Smooth muscle cell (in vitro differentiated cells): ENCODE measurements around the gene WARS2. TPM values are rescaled to one million over a fixed set of nuclear protein-coding genes. Genes with fewer than 3 reads are reported as not detected.
A peak's percentile ranks its signal among the peaks of the same experiment; 100 is the strongest.

ENCODE experiments used
- DNase-seq: peaks from one replicate; lab custom pipeline; 2025; ENCODE audit not compliant: unreplicated experiment; lab: John Stamatoyannopoulos, UW
- H2AFZ ChIP-seq: fragments of 200-600 bp; sonication (generic); 2 replicates; pipeline ENCODE4 v1.6.0; 2016; ENCODE audit warnings: antibody characterized with exemption, low read depth, mild to moderate bottlenecking
- H3F3A ChIP-seq: fragments of 200-600 bp; sonication (generic); 2 replicates; pipeline ENCODE4 v1.6.0; 2017; ENCODE audit warnings: antibody characterized with exemption, low read depth
- H3K27ac ChIP-seq: fragments of 200-600 bp; sonication (generic); 2 replicates; pipeline ENCODE4 v1.5.1; 2016; ENCODE audit warnings: low read depth, mild to moderate bottlenecking
- H3K27me3 ChIP-seq: fragments of 200-600 bp; sonication (generic); 2 replicates; pipeline ENCODE4 v1.6.1; 2016; ENCODE audit warnings: low read depth, mild to moderate bottlenecking
- H3K36me3 ChIP-seq: fragments of 200-600 bp; sonication (generic); 2 replicates; pipeline ENCODE4 v1.5.1; 2016; ENCODE audit warnings: low read depth
- H3K4me1 ChIP-seq: fragments of 200-600 bp; sonication (generic); 2 replicates; pipeline ENCODE4 v1.5.1; 2016; ENCODE audit warnings: low read depth
- H3K4me2 ChIP-seq: fragments of 200-600 bp; sonication (generic); 2 replicates; pipeline ENCODE4 v1.6.0; 2016; ENCODE audit warnings: mild to moderate bottlenecking
- H3K4me3 ChIP-seq: fragments of 200-600 bp; sonication (generic); 2 replicates; pipeline ENCODE4 v1.5.1; 2016; ENCODE audit warnings: mild to moderate bottlenecking
- H3K79me2 ChIP-seq: fragments of 200-600 bp; sonication (generic); 2 replicates; pipeline ENCODE4 v1.6.0; 2016; ENCODE audit warnings: low read depth, mild to moderate bottlenecking
- H3K9ac ChIP-seq: fragments of 200-600 bp; sonication (generic); 2 replicates; pipeline ENCODE4 v1.6.0; 2016; ENCODE audit warnings: low read depth
- H3K9me3 ChIP-seq: fragments of 200-600 bp; sonication (generic); replicated peaks from 2 replicates; pipeline ENCODE4 v1.5.1; 2016; ENCODE audit warnings: low read depth
- H4K20me1 ChIP-seq: fragments of 200-600 bp; sonication (generic); 2 replicates; pipeline ENCODE4 v1.6.0; 2016; ENCODE audit warnings: low read depth
- WGBS: methylation state at CpG from one replicate; pipeline ENCODE4 v1.1.7; 2016; ENCODE audit warnings: low lambda C conversion rate; 5-methylcytosine and 5-hydroxymethylcytosine counted together
- polyA plus RNA-seq: library from polyadenylated mRNA; unstranded; fragments of >200 nt; fragmentation: Nextera tagmentation; extraction: Ambion mirVana; gene quantifications from 2 replicates; pipeline ENCODE4 v1.2.1, GENCODE V29; 2016
- total RNA-seq: library from RNA; depleted of rRNA; stranded (reverse); fragments of >200 nt; gene quantifications from 2 replicates; pipeline ENCODE4 v1.2.3, GENCODE V29; 2014
- TF ChIP-seq, protein P1 (sequence below): fragments of 200-600 bp; sonication (generic); IDR thresholded peaks from 2 replicates; pipeline ENCODE4 v1.5.1; 2017; ENCODE audit warnings: borderline replicate concordance, mild to moderate bottlenecking, antibody characterized with exemption; ENCODE audit not compliant: insufficient read depth, poor library complexity, severe bottlenecking

The WARS2 gene
- total and polyA plus RNA-seq, 2 experiments from 2014 or later = 5.9 to 9.6 TPM

- Histone ChIP-seq H2AFZ (no peak overlapping the region), H3F3A (no peaks in the 10 kb centered on the region), H3K4me1 (no peaks in the 10 kb centered on the region), H3K79me2 (no peaks in the 10 kb centered on the region), H3K9ac (no peak overlapping the region), H3K9me3 (no peaks in the 10 kb centered on the region), H3K36me3 (no peaks in the 10 kb centered on the region), H3K4me3 (no peak overlapping the region), H4K20me1 (no peaks in the 10 kb centered on the region), H3K4me2 (no peak overlapping the region), H3K27me3 (no peaks in the 10 kb centered on the region), H3K27ac (no peak overlapping the region)
- TF ChIP-seq, protein P1, sequence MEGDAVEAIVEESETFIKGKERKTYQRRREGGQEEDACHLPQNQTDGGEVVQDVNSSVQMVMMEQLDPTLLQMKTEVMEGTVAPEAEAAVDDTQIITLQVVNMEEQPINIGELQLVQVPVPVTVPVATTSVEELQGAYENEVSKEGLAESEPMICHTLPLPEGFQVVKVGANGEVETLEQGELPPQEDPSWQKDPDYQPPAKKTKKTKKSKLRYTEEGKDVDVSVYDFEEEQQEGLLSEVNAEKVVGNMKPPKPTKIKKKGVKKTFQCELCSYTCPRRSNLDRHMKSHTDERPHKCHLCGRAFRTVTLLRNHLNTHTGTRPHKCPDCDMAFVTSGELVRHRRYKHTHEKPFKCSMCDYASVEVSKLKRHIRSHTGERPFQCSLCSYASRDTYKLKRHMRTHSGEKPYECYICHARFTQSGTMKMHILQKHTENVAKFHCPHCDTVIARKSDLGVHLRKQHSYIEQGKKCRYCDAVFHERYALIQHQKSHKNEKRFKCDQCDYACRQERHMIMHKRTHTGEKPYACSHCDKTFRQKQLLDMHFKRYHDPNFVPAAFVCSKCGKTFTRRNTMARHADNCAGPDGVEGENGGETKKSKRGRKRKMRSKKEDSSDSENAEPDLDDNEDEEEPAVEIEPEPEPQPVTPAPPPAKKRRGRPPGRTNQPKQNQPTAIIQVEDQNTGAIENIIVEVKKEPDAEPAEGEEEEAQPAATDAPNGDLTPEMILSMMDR = no peak
- no peak for DNase-seq
Observed at GRCh38 chr1:119052267-119052666, 88.2 kb downstream of the WARS2 start.

DNA sequence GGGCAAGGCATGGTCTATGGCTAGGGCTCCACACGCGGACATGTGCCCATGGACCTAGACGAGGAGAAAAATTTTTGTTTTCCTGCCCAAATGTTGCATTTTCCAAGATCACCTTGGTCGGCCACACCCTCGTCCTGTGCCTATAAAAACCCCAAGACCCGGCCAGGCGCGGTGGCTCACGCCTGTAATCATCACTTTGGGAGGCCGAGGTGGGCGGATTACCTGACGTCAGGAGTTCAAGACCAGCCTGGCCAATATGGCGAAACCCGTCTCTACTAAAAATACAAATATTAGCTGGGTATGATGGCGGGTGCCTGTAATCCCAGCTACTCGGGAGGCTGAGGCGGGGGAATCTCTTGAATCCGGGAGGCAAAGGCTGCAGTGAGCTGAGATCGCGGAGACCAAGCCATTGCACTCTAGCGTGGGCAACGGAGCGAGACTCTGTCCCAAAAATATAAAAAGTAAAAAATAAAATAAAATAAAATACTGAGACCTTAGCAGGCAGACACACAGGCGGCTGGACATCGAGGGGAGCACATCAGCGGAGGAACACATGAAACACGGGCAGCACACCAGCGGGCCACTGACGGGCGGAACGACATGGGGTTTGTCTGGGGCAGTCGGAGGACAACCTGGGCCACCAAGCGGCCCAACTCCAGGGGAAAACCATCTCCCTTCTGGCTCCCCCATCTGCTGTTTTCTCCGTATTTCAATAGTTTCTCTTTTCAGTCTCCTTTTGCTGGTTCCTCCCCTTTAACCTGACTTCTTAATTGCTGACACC, 91.6 kb downstream of the WARS2 start:
- Histone ChIP-seq H3K4me3 (no peak overlapping the region), H3K27ac (no peak overlapping the region), H3K27me3 (no peaks in the 10 kb centered on the region), H4K20me1 (no peaks in the 10 kb centered on the region), H2AFZ (no peak overlapping the region), H3K4me1 (no peaks in the 10 kb centered on the region), H3K79me2 (no peaks in the 10 kb centered on the region), H3F3A (no peaks in the 10 kb centered on the region), H3K4me2 (no peak overlapping the region), H3K9me3 (no peaks in the 10 kb centered on the region), H3K9ac (no peak overlapping the region), H3K36me3 (peaks cover 2% of the 10 kb centered on the region)
- TF ChIP-seq, protein P1 = no peak
- WGBS = 97% methylated on average over 34 of the region's 34 CpGs
- DNase-seq = no peak

- H3K4me3 ChIP-seq = peak overlapping the region; percentile 11
Observed at GRCh38 chr1:119046785-119047438, 93.5 kb downstream of the WARS2 start.

More at GRCh38 chr1:119046785-119047438, 93.5 kb downstream of the WARS2 start:
- no peaks in the 10 kb centered on the region for H3K27me3 ChIP-seq
- H3F3A ChIP-seq = no peaks in the 10 kb centered on the region
- H3K36me3 ChIP-seq = peaks cover 2% of the 10 kb centered on the region
- H3K4me2 ChIP-seq = peak overlapping the region; percentile 78
- no peaks in the 10 kb centered on the region for H3K9me3 ChIP-seq
- DNase-seq = no peak
- peak overlapping the region; percentile 4 for H2AFZ ChIP-seq
- H3K9ac ChIP-seq = peak overlapping the region; percentile 89
- WGBS = 37% methylated on average over 5 of the region's 5 CpGs
- H3K79me2 ChIP-seq = no peaks in the 10 kb centered on the region
- TF ChIP-seq, protein P1 = no peak
- H3K27ac ChIP-seq = peak overlapping the region; percentile 94
- H4K20me1 ChIP-seq = no peaks in the 10 kb centered on the region
- no peaks in the 10 kb centered on the region for H3K4me1 ChIP-seq
